Calu3 (cell line): ENCODE data around the gene DYNC2LI1. TPM values are rescaled to one million over a fixed set of nuclear protein-coding genes. Genes with fewer than 3 reads are reported as not detected.

Source experiments
- BruUV-seq: library from RNA; stranded (reverse); fragments of 400-500 nt; replicated peaks from 2 replicates; lab custom pipeline; 2021; lab: Mats Ljungman, UMichigan
- CTCF ChIA-PET: fragments of 300-600 bp; sonication (Branson Sonifier 250); formaldehyde crosslinking; loops from one replicate; lab custom pipeline; 2022; ENCODE audit warnings: antibody characterized with exemption; lab: Charles Lee
- DNase-seq: peaks from one replicate; pipeline ENCODE4 v3.0.0; 2022
- H3K27ac Mint-ChIP-seq: one replicate; pipeline ENCODE4 v1.8.0; 2022; ENCODE audit warnings: mixed read lengths; ENCODE audit not compliant: unreplicated experiment
- H3K27me3 Mint-ChIP-seq: one replicate; pipeline ENCODE4 v1.8.0; 2022; ENCODE audit warnings: mixed read lengths; ENCODE audit not compliant: unreplicated experiment
- H3K36me3 Mint-ChIP-seq: one replicate; pipeline ENCODE4 v1.8.0; 2022; ENCODE audit warnings: mild to moderate bottlenecking, moderate library complexity, mixed read lengths; ENCODE audit not compliant: insufficient read depth, unreplicated experiment
- H3K4me1 Mint-ChIP-seq: one replicate; pipeline ENCODE4 v1.8.0; 2022; ENCODE audit warnings: mild to moderate bottlenecking, low read depth, mixed read lengths; ENCODE audit not compliant: unreplicated experiment
- H3K4me3 Mint-ChIP-seq: one replicate; pipeline ENCODE4 v1.8.0; 2022; ENCODE audit warnings: mild to moderate bottlenecking, low read depth, moderate library complexity, mixed read lengths; ENCODE audit not compliant: unreplicated experiment
- H3K9me3 Mint-ChIP-seq: one replicate; pipeline ENCODE4 v1.8.0; 2022; ENCODE audit warnings: low read depth, mixed read lengths; ENCODE audit not compliant: unreplicated experiment
- intact Hi-C: fragments of 100-400 bp; cut with micrococcal nuclease; formaldehyde crosslinking; loops from one replicate; pipeline ENCODE4 v1.10.0; 2022; ENCODE audit not compliant: unreplicated experiment
- total RNA-seq: library from RNA; stranded (reverse); gene quantifications from 2 replicates; pipeline ENCODE4 v1.2.3, GENCODE V29; 2022
- TF ChIP-seq, protein P1 (sequence below): fragments of 200-600 bp; IDR thresholded peaks from one replicate; pipeline ENCODE4 v1.8.0; 2022; ENCODE audit warnings: antibody characterized with exemption; ENCODE audit not compliant: unreplicated experiment

The DYNC2LI1 gene
- total RNA-seq, 1 experiment from 2014 or later: 20.0 TPM

- no peaks in the 10 kb centered on the region for H3K4me1 Mint-ChIP-seq
- H3K27ac Mint-ChIP-seq: no peak overlapping the region
- no peaks in the 10 kb centered on the region for H3K9me3 Mint-ChIP-seq
- H3K27me3 Mint-ChIP-seq: no peaks in the 10 kb centered on the region
- TF ChIP-seq, protein P1, sequence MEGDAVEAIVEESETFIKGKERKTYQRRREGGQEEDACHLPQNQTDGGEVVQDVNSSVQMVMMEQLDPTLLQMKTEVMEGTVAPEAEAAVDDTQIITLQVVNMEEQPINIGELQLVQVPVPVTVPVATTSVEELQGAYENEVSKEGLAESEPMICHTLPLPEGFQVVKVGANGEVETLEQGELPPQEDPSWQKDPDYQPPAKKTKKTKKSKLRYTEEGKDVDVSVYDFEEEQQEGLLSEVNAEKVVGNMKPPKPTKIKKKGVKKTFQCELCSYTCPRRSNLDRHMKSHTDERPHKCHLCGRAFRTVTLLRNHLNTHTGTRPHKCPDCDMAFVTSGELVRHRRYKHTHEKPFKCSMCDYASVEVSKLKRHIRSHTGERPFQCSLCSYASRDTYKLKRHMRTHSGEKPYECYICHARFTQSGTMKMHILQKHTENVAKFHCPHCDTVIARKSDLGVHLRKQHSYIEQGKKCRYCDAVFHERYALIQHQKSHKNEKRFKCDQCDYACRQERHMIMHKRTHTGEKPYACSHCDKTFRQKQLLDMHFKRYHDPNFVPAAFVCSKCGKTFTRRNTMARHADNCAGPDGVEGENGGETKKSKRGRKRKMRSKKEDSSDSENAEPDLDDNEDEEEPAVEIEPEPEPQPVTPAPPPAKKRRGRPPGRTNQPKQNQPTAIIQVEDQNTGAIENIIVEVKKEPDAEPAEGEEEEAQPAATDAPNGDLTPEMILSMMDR: no peak
- no peaks in the 10 kb centered on the region for H3K36me3 Mint-ChIP-seq
- intact Hi-C loops: no loop called here
- BruUV-seq: no TSS peak
- CTCF ChIA-PET: no interaction called here
- no peak for DNase-seq
- no peak overlapping the region for H3K4me3 Mint-ChIP-seq
Observed at GRCh38 chr2:43727634-43728014, 46.2 kb upstream of the DYNC2LI1 start.

- TF ChIP-seq, protein P1: no peak
- no peak for DNase-seq
- BruUV-seq: no TSS peak
- no peak overlapping the region for H3K27ac Mint-ChIP-seq
- H3K4me1 Mint-ChIP-seq: no peaks in the 10 kb centered on the region
- H3K4me3 Mint-ChIP-seq: no peak overlapping the region
- H3K27me3 Mint-ChIP-seq: no peaks in the 10 kb centered on the region
- no peaks in the 10 kb centered on the region for H3K9me3 Mint-ChIP-seq
- H3K36me3 Mint-ChIP-seq: no peaks in the 10 kb centered on the region
- CTCF ChIA-PET: no interaction called here
- intact Hi-C loops: no loop called here
Observed at GRCh38 chr2:43729491-43730174, 44.2 kb upstream of the DYNC2LI1 start.

DNA sequence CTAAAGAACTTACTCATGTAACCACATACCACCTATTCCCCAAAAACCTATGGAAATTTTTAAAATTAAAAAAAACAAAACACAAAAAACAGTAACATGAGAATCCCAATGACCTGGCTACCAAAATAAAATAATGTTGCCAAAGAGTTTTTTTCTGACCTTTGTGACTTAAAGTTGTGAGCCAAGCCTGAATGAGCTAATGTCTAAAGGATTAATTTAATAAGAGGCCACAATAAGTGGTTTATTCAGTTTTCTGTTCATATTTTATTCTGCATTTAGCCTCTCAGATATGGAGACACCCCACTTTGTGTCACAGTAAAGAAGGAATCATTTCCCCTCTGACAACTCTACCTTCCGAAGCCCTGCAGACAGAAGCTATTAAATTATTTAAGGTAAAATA is 42.6 kb upstream of the DYNC2LI1 start:
- Mint-ChIP-seq H3K36me3 (no peaks in the 10 kb centered on the region), H3K27ac (no peak overlapping the region), H3K27me3 (no peaks in the 10 kb centered on the region), H3K9me3 (no peaks in the 10 kb centered on the region), H3K4me1 (no peaks in the 10 kb centered on the region), H3K4me3 (no peak overlapping the region)
- DNase-seq: no peak
- intact Hi-C loops: no loop called here
- TF ChIP-seq, protein P1: no peak
- CTCF ChIA-PET: no interaction called here
- BruUV-seq: no TSS peak

GRCh38 chr2:43736637-43737036 is 37.2 kb upstream of the DYNC2LI1 start:
- intact Hi-C loops: no loop called here
- Mint-ChIP-seq H3K4me1 (no peaks in the 10 kb centered on the region), H3K9me3 (no peaks in the 10 kb centered on the region), H3K27ac (no peak overlapping the region), H3K4me3 (no peak overlapping the region), H3K27me3 (no peaks in the 10 kb centered on the region), H3K36me3 (no peaks in the 10 kb centered on the region)
- CTCF ChIA-PET: no interaction called here
- no peak for DNase-seq
- BruUV-seq: no TSS peak
- TF ChIP-seq, protein P1: no peak
